ENCODE measurements around the gene MTCL3.

MTCL3 gene

GRCh38 chr6:127457456-127458064 is 61.6 kb downstream of the MTCL3 start:
- Histone ChIP-seq H3K9me3 (replicated peaks; ENCODE audit: control insufficient read depth, insufficient read depth, low read length) (no peaks in the 10 kb centered on the region), H3K9me1 (replicated peaks; ENCODE audit: control insufficient read depth, extremely low read depth, insufficient read depth, low read length) (no peaks in the 10 kb centered on the region), H3K36me3 (ENCODE audit: control insufficient read depth in 2 of 2, extremely low read depth in 1 of 2, insufficient read depth in 2 of 2, low read length in 2 of 2) (no peaks in the 10 kb centered on the region), H3K79me2 (ENCODE audit: control insufficient read depth, insufficient read depth, low read length) (no peaks in the 10 kb centered on the region), H3K27ac (ENCODE audit: insufficient read depth, low read depth, low read length) (no peak overlapping the region), H2AFZ (ENCODE audit: low read depth, low read length) (no peak overlapping the region), H3K4me2 (ENCODE audit: insufficient read depth, low read length) (no peak overlapping the region), H4K20me1 (replicated peaks; ENCODE audit: control insufficient read depth, extremely low read depth, insufficient read depth, low read length) (no peaks in the 10 kb centered on the region), H3K9ac (replicated peaks; ENCODE audit: extremely low read depth, insufficient read depth, low read length) (no peak overlapping the region), H3K4me3 (replicated peaks in 1 of 3; ENCODE audit: insufficient read depth in 1 of 3, low read depth in 1 of 3, low read length in 3 of 3) (no peak overlapping the region), H3K4me1 (ENCODE audit: control insufficient read depth, extremely low read depth, insufficient read depth, low read length) (no peaks in the 10 kb centered on the region), H3K27me3 (ENCODE audit: control insufficient read depth in 2 of 2, insufficient read depth in 2 of 2, low read length in 2 of 2) (peaks cover 0 to 7% of the 10 kb centered on the region in 2 experiments)
- CTCF ChIA-PET = no interaction called here
- dilution Hi-C loops (cut with MboI; ENCODE audit: extremely low pct_ligation_motif_present, low sequenced_read_pairs) (no loop called here), intact Hi-C loops (cut with micrococcal nuclease) (no loop called here)
- no TSS peak for BruUV-seq (replicated peaks)
- no peak for FAIRE-seq
- POLR2A ChIA-PET = no interaction called here
- no peak for DNase-seq (ENCODE audit: low read depth, low spot score)
- TF ChIP-seq POLR2A (IDR thresholded peaks at IDR 0.05; ENCODE audit: low read depth, low read length) (no peak), CTCF (IDR thresholded peaks at IDR 0.05; ENCODE audit: extremely low read depth in 1 of 2, insufficient read depth in 1 of 2, low read depth in 1 of 2, low read length in 2 of 2) (no peak), JUN (IDR thresholded peaks at IDR 0.05; ENCODE audit: borderline replicate concordance, insufficient read depth, insufficient read length, low read depth) (no peak), MAX (IDR thresholded peaks at IDR 0.05; ENCODE audit: insufficient read depth, insufficient read length) (no peak), EZH2 (IDR thresholded peaks at IDR 0.05; ENCODE audit: borderline replicate concordance, low read depth, low read length, severe bottlenecking) (no peak), MYC (IDR thresholded peaks at IDR 0.05; ENCODE audit: low read depth, low read length) (no peak)

- no peak for DNase-seq (ENCODE audit: low read depth, low spot score)
- BruUV-seq (replicated peaks) = no TSS peak
- POLR2A ChIA-PET = no interaction called here
- FAIRE-seq = no peak
- dilution Hi-C loops (cut with MboI; ENCODE audit: extremely low pct_ligation_motif_present, low sequenced_read_pairs) = no loop called here
- no peaks in the 10 kb centered on the region for H3K9me3 ChIP-seq (replicated peaks; ENCODE audit: control insufficient read depth, insufficient read depth, low read length)
- H2AFZ ChIP-seq (ENCODE audit: low read depth, low read length) = no peak overlapping the region
- intact Hi-C loops (cut with micrococcal nuclease) = no loop called here
- no peak overlapping the region for H3K4me2 ChIP-seq (ENCODE audit: insufficient read depth, low read length)
- CTCF ChIA-PET = no interaction called here
- H3K36me3 ChIP-seq (ENCODE audit: control insufficient read depth in 2 of 2, extremely low read depth in 1 of 2, insufficient read depth in 2 of 2, low read length in 2 of 2) = no peaks in the 10 kb centered on the region
- no peak overlapping the region for H3K9ac ChIP-seq (replicated peaks; ENCODE audit: extremely low read depth, insufficient read depth, low read length)
- TF ChIP-seq POLR2A (IDR thresholded peaks at IDR 0.05; ENCODE audit: low read depth, low read length) (no peak), FOS (IDR thresholded peaks at IDR 0.05; ENCODE audit: borderline replicate concordance, insufficient read depth, low read length) (no peak), POLR2AphosphoS5 (IDR thresholded peaks at IDR 0.05; ENCODE audit: insufficient read depth, low read depth, low read length) (no peak), EZH2 (IDR thresholded peaks at IDR 0.05; ENCODE audit: borderline replicate concordance, low read depth, low read length, severe bottlenecking) (no peak), CTCF (IDR thresholded peaks at IDR 0.05; ENCODE audit: extremely low read depth in 1 of 2, insufficient read depth in 1 of 2, low read depth in 1 of 2, low read length in 2 of 2) (no peak), GATA2 (IDR thresholded peaks at IDR 0.05; ENCODE audit: insufficient read depth, insufficient read length, low read depth, low read length) (no peak), MAX (IDR thresholded peaks at IDR 0.05; ENCODE audit: insufficient read depth, insufficient read length) (no peak), JUN (IDR thresholded peaks at IDR 0.05; ENCODE audit: borderline replicate concordance, insufficient read depth, insufficient read length, low read depth) (no peak), MYC (IDR thresholded peaks at IDR 0.05; ENCODE audit: low read depth, low read length) (no peak)
- no peaks in the 10 kb centered on the region for H3K9me1 ChIP-seq (replicated peaks; ENCODE audit: control insufficient read depth, extremely low read depth, insufficient read depth, low read length)
- peaks cover 0 to 7% of the 10 kb centered on the region in 2 experiments for H3K27me3 ChIP-seq (ENCODE audit: control insufficient read depth in 2 of 2, insufficient read depth in 2 of 2, low read length in 2 of 2)
- H3K79me2 ChIP-seq (ENCODE audit: control insufficient read depth, insufficient read depth, low read length) = no peaks in the 10 kb centered on the region
- H3K27ac ChIP-seq (ENCODE audit: insufficient read depth, low read depth, low read length) = no peak overlapping the region
- H3K4me1 ChIP-seq (ENCODE audit: control insufficient read depth, extremely low read depth, insufficient read depth, low read length) = no peaks in the 10 kb centered on the region
- no peak overlapping the region for H3K4me3 ChIP-seq (replicated peaks in 1 of 3; ENCODE audit: insufficient read depth in 1 of 3, low read depth in 1 of 3, low read length in 3 of 3)
- no peaks in the 10 kb centered on the region for H4K20me1 ChIP-seq (replicated peaks; ENCODE audit: control insufficient read depth, extremely low read depth, insufficient read depth, low read length)
These were observed 62.7 kb downstream of the MTCL3 start for GRCh38 chr6:127456465-127456864.
